SIG-M5 treated with dmso at 0.1 percent for 504 hours (cell line): Measurements from ENCODE around the gene ERC2.
A peak's percentile ranks its signal among the peaks of the same experiment; 100 is the strongest.

Experiments used
- DNase-seq: peaks from one replicate; lab custom pipeline; 2025; ENCODE audit not compliant: unreplicated experiment; lab: John Stamatoyannopoulos, UW

The ERC2 gene

DNA sequence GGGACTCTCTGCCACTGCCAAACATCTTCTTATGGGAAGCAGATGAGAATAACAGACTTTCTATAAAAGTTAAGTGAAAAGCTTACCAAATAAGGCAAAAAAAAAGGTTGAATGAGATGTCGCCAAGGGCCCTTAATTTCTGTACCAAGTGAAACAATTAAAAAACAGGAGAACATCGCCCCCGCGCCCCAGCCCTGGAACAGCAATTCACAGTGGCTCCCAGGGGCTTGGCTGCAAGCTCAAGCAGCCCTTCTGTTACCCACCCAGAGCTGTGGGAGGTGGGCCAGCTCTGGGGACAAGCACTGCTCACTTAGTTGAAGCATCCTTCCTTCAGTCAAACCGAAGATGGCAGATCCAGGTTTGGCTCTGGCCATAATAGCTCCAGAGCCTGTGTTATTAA lies 208.0 kb downstream of the ERC2 start:
- no peak for DNase-seq

DNA sequence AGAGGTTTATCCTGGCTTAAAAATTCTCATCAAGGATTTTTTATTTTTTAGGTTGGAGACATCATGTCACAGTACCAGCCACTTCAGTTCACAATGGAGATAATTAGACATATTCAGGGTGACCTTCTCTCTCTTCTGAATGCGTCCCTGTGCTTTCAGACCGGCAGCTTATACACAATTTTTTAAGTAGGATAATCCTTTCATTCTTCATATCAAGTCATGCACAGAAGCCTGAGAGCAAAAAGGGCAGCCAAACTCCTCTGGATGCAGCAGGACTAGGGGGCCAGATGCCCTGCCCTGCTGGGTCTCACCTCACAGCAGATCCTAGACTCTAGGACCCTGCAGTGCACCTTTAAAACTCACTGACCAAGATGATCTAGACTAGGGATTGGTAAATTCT lies 210.4 kb downstream of the ERC2 start:
- DNase-seq: no peak

DNA sequence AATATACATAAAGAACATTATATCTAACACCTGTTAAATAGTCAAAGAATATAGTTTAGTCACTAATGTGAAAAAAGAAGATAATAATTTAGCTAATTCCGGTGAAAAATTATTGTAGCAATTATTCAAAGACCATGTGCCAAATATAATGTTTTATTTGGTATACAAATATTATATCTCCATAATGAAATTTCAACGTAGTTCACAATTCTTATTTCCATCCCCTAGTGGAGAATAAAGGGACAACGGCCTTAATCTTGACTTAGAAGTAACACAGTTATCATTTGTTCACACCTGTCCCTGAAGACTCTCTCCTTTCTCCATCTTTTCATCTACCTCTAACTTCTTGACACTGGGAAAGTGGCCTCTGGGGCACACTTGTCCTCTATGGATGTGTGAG lies 213.4 kb downstream of the ERC2 start:
- no peak for DNase-seq

DNA sequence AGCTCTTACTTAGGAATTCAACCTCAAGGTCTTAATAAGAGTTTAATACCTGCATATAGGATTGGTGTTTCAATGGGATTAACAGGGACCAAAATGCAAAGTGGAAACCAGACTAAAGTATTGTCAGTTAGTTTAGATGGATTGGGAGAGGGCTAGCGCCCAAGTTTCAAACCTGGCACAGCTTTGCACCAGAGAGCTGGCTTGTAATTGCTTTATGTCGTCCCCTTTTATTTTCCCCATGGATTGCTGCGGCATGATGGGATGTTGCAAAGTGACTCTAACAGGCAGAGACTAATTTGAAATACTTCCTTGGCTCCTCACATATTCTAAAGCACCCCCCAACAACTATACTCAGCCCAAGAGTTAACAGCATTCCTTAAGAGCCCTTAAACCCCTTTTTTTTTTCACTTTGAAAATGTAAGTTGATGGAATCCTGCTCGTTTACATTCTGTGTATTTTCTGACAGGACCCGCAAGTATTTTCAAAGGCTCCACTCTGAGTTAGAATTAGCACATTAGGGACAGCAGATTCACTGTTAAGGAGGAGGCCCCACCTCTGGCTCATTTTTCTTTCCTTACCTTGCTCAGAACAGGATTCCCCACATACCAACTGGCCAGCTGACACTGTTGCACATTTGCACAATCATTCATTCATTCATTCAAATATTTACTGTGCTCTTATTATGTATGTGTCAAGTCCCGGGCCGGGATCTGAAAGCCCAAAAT lies 214.2 kb downstream of the ERC2 start:
- DNase-seq: no peak

DNA sequence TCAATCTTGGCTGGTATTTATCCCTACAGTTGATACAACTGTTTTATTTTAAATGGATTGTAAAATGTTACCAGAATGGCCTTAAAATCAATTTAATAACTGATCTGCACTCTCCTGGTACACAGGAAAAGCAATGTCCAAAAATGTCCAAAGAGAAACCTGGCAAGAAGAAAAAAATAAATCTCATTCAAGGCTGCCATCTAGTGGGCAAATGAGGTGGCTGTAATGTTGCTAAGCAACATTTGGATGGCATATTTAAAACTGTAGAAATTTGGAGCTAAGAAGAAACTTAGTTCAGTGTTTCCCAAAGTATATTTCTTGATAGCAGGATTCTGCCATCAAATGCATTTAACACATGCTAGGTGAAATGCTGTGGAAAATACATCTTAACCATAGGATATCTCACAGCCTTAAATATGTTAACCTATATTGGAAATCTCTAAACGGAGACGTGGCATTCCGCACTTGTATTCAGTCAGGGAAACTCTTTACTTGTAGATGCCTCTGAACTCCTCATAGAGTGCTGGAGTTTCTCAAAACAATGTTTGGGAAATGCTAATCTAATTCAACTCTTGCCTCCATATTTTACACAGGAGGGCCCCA lies 216.8 kb downstream of the ERC2 start:
- peak; percentile 50 for DNase-seq

DNA sequence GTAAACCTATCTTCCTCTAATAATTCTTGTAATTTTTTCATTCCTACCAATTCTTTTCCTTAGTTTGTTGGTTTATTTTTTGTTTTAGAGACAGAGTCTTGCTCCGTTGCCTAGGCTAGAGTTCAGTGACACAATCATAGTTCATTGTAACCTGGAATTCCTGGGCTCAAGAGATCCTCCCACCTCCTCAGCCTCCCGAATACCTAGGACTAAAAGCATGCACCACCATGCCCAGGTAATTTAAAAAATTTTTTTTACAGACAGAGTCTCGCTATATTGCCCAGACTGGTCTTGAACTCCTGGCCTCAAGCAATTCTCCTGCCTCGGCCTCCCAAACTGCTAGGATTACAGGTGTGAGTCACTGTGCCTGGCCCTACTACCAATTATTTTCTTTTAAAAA lies 220.2 kb downstream of the ERC2 start:
- no peak for DNase-seq

DNA sequence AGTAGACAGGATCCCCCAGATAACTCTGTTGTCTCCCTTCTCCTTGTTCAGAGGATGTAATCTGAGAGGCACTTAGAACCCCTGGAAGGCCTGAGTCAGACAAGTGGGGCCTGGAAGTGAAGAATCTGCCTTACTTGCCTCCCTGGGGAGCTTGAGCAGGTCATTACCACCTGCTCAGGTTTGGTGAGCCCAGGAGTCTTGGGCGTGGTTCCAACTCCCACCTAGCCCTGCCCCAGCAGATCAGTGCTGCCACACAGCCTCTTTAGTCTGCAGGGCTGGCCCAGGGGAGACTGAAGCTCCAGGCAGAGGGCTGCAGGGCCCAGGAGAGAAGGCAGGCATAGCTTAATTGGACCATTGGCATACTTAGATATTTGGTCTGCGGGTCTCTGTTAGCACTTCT lies 230.0 kb downstream of the ERC2 start:
- no peak for DNase-seq

DNA sequence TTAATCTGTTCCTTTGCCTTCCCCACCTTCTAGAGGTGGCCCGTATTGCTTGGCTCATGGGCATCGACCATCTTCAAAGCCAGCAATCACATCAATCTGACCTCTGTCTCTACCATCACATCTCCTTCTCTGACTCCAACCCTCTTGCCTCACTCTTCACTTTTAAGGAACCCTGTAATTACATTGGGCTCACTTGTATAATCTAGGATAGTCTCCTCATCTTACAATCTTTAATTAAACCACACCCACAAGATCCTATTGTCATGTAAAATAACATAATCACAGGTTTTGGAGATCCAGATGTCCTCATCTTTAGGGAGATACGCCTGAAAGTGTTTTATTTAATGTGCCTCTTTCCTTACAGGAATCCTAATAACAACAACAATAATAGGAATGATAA lies 234.5 kb downstream of the ERC2 start:
- no peak for DNase-seq

DNA sequence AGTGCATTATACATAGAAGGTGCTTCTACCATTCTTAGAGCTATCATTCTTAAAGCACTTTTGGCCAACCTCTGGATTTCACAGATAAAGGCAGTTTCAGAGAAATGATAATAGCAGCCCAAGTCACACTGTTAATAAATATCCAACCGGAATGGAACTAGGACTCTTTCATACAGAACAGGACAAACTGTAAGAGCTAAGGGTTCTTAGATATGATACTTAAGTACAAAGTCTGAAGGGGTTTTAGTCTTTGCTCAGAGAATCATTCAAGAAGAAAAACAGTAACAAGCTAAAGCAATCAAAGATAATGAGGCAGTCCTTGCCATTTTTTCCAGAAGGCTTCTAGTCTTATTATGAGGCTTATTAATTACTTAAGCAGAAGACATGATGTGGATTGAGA lies 239.0 kb downstream of the ERC2 start:
- DNase-seq: no peak

DNA sequence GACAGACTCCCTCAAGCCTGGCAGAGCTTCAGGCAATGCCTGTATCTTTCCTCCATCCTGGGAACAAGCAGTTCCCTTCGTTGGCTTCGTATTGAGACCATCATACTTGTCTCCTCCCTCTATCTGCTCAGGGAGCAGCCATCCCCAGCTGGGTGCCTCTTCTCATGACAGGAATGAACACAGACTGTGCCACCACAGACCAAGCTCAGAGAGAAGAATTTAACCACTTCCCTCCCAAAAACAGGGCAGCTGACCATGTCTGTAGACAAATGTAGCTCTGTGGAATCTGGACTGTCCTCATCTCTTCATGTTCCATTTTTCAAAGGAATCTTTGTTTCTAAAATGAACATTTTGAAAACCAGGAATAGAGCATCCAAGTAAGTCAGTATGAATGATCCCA lies 245.4 kb downstream of the ERC2 start:
- DNase-seq: no peak

DNA sequence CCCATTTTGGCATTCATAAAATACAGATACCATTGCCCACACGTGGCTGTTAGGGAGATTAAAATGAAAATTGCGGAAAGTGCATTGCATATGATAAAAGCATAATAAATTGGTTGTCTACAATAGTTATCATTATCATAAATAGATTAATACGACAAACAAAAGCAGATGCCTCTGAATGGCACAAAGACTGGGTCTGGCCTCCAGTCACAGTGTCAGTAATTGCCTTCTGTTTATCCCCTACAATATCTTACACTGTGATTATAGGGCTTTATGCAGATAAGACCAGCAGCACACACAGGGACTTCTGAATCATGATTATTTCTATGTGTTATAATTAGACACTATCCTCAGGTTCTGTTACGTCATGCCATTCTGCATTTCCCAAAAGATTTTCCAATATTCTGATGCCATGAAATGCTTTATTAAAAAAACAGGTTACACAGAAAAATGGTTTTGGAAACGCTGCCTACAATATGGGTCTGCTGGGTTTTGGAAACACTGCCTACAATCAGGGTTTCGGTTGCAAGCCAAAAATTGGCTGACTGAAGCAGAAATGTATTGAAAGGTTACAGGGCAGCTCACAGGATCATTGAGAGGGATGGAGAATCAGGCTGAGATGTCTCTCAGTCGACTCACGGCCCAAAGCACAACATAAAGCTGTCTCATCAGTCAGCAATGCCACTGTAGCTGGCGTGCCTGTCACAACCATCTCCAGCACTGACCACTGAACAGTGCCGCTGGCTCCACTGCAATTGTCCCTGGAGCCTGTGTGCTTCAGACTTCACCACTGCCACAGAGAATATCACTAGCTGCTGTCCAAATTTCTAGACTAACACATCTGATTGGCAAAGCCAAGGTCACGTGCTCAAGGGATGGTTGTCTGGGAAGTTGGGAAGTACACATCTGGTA lies 248.1 kb downstream of the ERC2 start:
- no peak for DNase-seq

DNA sequence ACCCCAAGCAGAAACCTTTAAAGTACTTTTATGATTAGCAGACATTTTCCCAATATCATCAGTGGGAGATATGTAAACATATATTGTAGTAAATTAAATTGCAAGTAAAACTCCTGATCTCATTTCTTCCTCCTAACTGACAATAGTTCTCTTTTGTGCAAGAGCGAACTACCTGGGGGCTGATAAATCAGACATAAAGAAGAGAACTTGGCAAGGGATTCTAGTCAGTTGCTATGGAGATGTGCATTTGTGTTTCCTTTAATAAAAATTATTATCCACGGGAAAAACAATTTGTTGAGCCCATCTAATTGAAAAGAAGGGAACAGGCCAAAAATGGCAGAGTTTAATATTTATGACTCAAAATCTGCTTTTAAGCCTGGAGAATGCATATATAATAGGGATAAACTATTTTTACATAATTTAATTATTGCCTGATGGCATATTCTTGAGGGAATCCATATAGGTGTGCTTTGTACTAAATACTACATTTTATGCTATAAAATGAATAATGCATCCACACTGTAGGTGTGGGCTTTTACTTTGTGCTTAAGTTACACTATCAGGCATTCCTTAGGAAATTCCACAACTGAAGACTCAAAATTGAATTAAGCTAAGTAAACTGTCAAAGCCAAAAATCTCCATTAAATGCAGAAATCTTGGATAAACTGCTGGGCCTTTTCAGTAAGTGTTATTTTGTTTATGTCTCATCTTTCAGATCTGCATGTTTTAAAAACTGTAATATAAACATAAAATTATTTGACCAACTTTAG lies 258.1 kb downstream of the ERC2 start:
- DNase-seq: no peak

DNA sequence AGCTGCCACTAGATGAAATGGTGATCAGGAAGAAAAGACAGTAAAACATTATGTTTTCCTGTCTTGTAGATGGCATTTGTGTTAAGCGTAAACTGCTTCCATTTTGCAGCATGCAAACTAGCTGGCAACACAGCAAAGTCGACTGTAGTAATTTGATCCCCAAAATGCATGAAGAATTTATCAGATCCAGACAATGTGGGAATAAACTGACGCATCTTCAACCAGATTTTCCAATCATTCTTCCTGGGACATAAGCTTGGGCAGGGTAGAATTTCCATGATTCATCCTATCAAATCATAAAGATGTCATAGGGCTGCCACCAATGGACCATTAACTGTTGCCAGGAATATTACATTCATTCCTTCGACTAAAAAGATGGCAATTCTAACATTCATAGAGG lies 260.3 kb downstream of the ERC2 start:
- DNase-seq: no peak

DNA sequence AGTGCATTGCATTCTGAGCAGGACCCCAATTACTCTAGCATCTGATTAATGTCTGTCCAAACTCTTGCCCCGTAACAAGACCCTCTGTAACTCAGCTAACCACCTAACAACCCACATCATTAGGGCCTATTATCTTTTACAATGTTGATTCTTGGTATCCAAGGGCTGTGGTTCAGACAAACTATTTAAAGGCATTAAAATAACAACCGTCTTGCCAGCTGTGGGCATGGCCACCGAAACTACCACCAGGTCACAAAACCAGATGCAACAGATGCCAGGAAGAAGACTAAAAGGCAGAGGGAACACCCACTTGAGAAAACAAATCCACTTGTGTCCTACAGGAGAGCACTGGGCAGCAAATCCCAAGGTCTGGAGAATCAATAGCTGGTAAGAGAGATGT lies 262.9 kb downstream of the ERC2 start:
- DNase-seq: no peak

DNA sequence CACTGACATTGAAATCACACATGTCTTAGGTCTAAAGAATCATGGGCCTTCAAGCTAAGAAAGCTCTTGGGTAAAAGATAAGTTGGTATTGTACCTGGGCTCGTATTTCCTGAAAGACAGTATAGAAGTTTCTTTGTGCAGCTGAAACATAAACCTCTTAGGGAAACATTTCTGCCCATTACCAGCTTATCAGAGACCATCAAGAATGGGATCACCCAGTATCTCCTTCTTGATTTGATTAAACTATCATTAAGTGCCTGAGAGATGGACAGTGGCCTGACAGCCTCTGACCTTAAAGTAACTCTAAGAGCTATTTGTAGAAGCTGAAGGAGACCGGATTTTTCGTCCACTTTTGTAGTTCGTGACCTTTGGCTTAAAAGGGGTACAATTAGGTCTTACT lies 265.3 kb downstream of the ERC2 start:
- DNase-seq: no peak

DNA sequence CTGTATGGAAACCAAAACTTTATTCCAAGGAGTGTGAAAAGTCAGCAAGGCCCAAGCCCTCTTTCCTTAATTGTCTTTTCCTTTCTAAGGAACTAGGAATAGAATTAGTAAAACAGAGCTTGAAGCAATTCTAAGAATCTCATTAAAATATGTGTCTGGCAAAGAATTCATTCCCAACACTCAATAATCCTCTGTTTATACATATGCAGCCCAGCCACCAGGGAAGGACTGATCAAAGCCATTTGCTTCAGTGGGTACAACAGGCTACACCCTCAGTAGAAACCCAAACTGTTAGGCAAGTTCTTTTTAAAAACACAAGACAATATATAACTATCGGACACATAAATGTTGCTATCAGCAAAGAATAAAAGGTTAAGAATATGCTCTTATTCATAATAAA lies 266.9 kb downstream of the ERC2 start:
- no peak for DNase-seq

DNA sequence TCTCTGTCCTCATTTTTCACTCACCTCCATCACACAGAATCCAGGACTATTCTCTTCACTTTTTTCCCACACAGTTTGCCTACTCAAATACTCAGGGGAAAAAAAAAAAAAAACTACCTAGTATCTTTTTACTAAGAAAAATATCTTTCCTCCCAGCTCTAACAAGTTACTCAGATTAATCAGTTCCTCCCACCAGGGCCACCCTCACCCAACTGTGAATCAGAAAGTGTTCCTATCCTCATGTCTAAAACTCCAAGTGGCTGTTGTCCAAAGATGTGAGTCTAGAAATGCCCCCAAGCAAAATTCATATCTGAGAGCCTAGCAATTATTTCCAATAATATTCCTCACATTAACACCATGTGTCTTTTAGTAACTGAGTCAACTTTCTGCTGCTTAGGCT lies 268.0 kb downstream of the ERC2 start:
- no peak for DNase-seq

DNA sequence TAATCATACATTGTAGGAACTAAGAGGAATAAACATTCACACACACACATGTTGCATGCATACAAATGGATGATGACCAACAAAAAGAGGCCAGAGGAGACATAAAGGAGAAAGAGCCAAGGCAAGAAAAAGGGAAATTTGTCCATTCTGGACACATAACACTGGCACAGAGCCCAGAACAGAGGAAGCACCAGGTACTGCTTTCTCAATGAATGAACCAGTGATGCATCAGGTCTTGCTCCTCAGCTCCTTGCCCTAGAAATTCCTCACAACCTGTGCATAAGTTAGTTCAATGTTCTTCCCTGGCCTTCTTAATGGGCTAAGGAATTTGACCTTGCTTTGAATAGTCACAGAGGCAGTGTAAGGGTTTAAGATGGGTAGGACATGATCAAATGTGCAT lies 270.3 kb downstream of the ERC2 start:
- DNase-seq: no peak

DNA sequence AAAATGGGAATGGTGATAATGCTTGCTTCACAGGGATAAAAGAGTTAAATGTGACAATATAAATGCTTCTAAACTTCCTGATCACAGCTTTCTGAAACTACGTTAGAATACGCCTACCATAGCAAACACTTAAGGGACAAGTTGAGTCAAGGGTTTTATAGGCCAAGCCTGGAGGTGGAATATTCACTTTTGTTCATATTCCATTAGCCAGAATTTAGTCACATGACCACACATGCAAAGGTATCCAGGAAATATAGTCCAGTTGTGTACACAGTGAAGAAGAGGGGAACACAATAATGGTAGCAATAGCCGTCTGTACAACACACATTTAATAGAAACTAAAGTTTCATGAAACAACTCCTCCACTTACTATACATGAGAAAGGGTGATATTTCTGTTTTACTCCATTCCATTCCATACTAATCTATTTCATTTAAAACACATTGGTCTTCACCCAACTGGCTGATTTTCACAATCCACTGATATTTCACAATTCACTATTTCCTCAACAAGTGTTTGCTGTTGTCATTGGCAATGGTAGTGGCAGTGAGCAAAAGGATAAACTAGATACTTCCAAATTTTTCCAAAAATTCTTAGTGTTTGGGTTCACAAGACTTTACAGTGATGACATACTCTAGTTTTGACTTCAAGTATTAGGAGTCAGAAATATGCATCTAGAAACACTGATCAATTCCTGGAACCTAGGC lies 270.9 kb downstream of the ERC2 start:
- peak; percentile 1 for DNase-seq

DNA sequence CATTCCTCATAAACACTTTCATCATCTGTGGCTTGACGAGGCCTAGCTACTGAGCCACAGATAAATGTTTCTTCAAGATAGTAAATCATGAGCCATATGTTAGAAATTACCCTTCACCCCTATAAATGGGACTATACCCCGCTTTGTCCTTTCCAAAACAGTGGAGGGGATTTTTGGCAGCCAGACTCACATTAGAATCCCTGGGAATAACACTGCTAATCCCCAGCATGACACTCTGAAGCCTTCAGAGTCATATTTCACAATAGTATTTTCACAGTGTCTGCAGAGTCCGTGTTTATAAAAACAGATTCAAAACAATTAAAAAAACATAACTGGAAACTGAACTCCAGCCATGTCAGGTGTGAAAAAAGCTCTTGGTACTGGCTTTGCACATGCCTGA lies 271.6 kb downstream of the ERC2 start:
- DNase-seq: no peak

DNA sequence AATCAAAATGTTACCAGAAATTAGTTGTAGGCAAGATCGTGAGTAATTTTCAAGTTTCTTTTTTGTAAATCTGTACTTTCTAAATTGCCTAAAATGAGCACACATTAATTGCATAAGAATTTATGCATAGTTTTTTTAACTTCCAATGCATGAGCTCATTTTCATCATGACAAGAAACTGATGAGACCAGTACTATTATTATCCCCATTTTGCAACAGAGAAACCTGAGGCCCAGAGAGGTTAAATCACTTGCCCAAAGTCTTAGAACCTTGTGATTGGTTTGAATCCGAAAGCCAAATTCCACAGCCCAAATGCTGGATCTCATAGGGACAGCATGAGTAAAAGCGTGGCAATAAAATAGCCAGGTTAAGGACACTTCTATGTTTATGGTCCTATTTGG lies 274.7 kb downstream of the ERC2 start:
- DNase-seq: no peak
